ENCODE measurements around the gene DNAJB7.

DNA sequence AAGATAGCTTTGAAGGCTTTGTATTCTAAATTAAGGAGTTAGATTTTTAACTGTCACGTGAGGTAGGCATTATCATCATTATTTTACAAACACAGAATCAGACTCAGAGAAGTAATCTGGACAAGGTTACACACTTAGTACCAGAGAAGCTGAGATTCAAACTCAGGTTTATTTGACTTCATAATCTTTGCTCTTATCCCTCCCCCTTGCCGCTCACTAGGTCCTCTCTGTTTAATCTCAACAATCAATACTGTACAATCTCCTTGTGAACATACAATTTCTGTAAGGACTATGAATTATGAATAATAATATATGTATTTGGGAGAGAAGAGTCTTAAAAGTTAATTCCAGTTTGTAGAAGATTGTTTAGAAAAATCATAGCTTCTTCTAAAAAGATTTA is 5.2 kb upstream of the DNAJB7 start:
- TF ChIP-seq CTBP1 (IDR thresholded peaks at IDR 0.05; ENCODE audit: borderline replicate concordance) (no peak), NFRKB (IDR thresholded peaks at IDR 0.05) (no peak), FOXK2 (IDR thresholded peaks at IDR 0.05) (no peak), L3MBTL2 (conservative IDR thresholded peaks at IDR 0.05) (no peak), SP1 (IDR thresholded peaks at IDR 0.05) (no peak)

Measured in HEK293T (cell line).